WERI-Rb-1 (cell line): ENCODE results near the gene KRT12.

Source experiments
- DNase-seq: peaks from one replicate; pipeline ENCODE4 v3.0.0-alpha.2; 2020
- H3K27ac ChIP-seq: fragments of 250-450 bp; sonication (Bioruptor Pico); 2 replicates; pipeline ENCODE4 v1.5.1; 2020; ENCODE audit warnings: mild to moderate bottlenecking, moderate library complexity
- H3K27me3 ChIP-seq: fragments of 250-450 bp; sonication (Bioruptor Pico); 2 replicates; pipeline ENCODE4 v1.5.1; 2021; ENCODE audit warnings: mild to moderate bottlenecking, low read depth, moderate library complexity; ENCODE audit not compliant: insufficient read depth, severe bottlenecking
- H3K36me3 ChIP-seq: fragments of 250-450 bp; sonication (Bioruptor Pico); 2 replicates; pipeline ENCODE4 v1.5.1; 2020; ENCODE audit warnings: mild to moderate bottlenecking, moderate library complexity
- H3K4me3 ChIP-seq: 2 replicates; pipeline ENCODE4 v1.5.1; 2011; ENCODE audit warnings: low read depth, mild to moderate bottlenecking, control low read depth, low read length
- H3K9me3 ChIP-seq: fragments of 250-450 bp; sonication (Bioruptor Pico); 2 replicates; pipeline ENCODE4 v1.5.1; 2021; ENCODE audit warnings: mild to moderate bottlenecking, moderate library complexity; ENCODE audit not compliant: severe bottlenecking
- CTCF ChIP-seq: IDR thresholded peaks from 2 replicates; pipeline ENCODE4 v1.5.1; 2011; ENCODE audit warnings: low read depth, mild to moderate bottlenecking, control low read depth, inconsistent platforms, low read length

Gene KRT12

GRCh38 chr17:40828454-40829044, 38.5 kb downstream of the KRT12 start:
- Histone ChIP-seq H3K36me3 (no peaks in the 10 kb centered on the region), H3K27ac (no peak overlapping the region), H3K4me3 (no peak overlapping the region), H3K27me3 (peaks cover 52% of the 10 kb centered on the region), H3K9me3 (peaks cover 3% of the 10 kb centered on the region)
- no peak for DNase-seq
- no peak for TF ChIP-seq CTCF

DNA sequence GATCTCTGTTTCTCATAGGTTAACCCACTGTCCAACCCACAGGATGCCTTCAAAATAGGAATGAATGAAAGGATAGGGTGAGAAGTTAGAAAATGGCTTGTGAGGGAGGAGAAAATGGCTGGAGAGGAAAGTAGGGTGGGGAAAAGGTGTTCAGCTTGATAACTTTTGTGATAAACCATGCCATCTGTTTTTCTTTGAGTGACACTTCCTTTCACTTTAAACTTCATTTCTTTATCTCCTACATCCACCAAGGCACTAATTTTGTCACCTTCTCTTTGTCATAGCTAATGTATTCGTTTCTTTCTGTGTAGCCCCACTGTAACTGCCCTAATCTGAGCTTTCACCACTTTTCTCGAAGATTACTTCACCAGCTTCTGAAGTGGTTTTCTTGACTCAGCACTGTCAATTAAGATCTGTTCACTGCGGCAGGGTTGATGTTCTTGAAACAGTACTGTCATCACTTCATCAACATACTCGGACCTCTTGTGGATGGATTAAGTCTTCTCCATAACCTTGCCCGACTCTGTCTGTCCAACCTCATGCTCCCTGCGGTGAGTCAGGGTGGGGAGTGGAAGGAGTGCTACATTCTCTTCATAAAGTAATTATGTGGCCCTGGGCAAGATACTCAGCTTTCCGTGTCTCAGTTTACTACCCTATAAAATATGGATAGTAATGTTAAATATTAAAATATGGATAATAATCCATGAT, 39.1 kb downstream of the KRT12 start:
- Histone ChIP-seq H3K4me3 (no peak overlapping the region), H3K9me3 (peaks cover 3% of the 10 kb centered on the region), H3K27ac (no peak overlapping the region), H3K36me3 (no peaks in the 10 kb centered on the region), H3K27me3 (peaks cover 52% of the 10 kb centered on the region)
- no peak for TF ChIP-seq CTCF
- no peak for DNase-seq

DNA sequence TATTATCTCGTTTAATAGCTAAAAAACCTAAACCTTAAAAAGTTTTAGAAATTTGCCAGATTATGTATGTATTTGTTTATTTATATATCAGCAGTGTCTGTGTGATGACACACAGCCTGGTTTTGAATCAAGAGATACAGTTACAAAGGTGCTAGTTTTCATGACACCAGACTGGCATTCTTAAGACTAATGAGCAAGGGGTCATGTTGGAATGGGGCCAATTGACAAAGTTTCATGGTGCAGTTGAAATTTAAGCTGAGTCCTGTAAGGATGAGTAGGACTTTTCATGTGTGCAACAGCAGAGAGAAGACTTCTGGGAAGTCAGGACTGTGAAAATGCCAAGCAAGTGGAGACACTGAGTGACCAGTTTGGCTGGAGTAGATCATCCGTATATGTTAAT, 41.4 kb downstream of the KRT12 start:
- Histone ChIP-seq H3K27ac (no peak overlapping the region), H3K4me3 (no peak overlapping the region), H3K9me3 (peaks cover 3% of the 10 kb centered on the region), H3K27me3 (peaks cover 61% of the 10 kb centered on the region), H3K36me3 (no peaks in the 10 kb centered on the region)
- no peak for TF ChIP-seq CTCF
- DNase-seq: no peak

DNA sequence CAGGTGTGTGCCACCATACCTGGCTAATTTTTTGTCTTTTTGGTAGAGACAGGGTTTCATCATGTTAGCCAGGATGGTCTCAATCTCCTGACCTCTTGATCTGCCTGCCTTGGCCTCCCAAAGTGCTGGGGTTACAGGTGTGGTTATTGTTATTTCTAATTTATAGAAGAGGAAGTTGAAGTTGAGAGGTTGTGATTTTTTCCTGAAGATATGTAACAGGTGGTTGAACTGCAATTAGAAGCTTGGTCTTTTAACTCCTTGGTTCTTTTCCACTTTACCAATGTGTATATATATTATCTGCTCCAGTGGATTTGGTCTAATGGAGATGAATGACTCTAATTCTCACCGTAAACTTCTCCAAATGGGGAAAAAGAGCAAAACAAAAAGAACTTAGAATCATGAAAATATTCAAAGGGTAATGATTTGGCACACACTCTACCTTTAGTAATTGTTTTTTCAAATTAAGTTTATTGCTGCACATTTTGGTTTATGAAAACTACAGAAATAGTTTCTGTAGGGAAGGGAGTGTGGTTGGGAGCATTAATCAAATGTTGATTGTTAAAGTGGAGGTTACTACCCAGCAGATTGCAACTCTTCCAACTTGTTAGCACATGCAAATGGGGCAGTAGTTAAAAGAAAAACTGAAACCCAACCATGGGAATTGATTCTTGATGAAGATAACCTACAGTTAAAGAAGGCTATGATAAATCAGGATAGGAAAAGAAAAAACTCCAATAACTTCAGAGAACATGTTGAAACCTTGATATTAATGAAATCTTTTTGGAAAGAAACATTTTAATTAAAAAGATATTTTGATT, 42.8 kb downstream of the KRT12 start:
- no peak overlapping the region for H3K27ac ChIP-seq
- H3K36me3 ChIP-seq: no peaks in the 10 kb centered on the region
- no peak overlapping the region for H3K4me3 ChIP-seq
- peaks cover 58% of the 10 kb centered on the region for H3K27me3 ChIP-seq
- peaks cover 12% of the 10 kb centered on the region for H3K9me3 ChIP-seq
- DNase-seq: no peak
- TF ChIP-seq CTCF: no peak

DNA sequence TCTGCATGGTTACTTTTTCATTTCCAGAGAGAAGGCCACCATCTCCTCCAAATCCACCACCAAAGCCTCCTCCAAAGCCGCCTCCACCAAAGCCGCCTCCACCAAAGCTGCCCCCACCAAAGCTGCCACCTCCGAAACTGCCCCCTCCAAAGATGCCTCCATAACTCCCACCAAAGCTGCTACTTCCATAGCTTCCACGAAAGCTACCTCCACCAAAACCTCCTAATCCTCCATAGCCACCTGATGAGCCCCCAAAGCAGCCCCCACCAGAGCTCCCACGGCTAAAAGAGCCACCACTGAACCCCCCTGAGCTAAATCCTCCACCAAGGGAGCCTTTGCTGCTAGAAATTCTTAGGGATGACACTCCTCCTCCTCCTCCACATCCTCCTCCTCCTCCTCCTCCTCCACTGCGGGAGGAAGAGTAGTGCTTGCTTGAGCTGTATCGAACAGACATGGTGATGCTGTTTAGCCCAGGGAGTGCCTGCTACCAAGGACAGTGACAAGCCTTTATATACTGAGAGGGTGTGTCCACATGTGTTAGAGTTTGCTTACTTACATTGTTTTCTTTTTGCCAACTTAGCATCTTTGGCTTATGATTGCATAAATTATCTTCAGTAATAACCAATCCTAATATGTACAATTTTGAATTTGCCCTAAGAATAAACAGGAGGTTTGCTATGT, 44.8 kb downstream of the KRT12 start, which contains the start of gene KRT10:
Gene KRT10, minus strand, starts transcription at position 483 of the 681 bp plus-strand sequence. Its CDS starts 29 bp downstream, at position 454.
- TF ChIP-seq CTCF: no peak
- Histone ChIP-seq H3K9me3 (peaks cover 17% of the 10 kb centered on the region), H3K4me3 (no peak within 1 kb of the TSS), H3K36me3 (no peaks in the 10 kb centered on the region), H3K27ac (no peak within 1 kb of the TSS), H3K27me3 (peaks cover 47% of the 10 kb centered on the region)
- DNase-seq: no peak
